GM23338 (cell line): ENCODE results near the gene GBP5.

Experiments
- CREB1 ChIP-seq: fragments of 250-450 bp; sonication (Bioruptor Pico); IDR thresholded peaks from 2 replicates; pipeline ENCODE4 v1.5.0; 2020; ENCODE audit warnings: low read depth, mild to moderate bottlenecking, moderate library complexity
- ETS1 ChIP-seq: IDR thresholded peaks from 2 replicates; pipeline ENCODE4 v1.6.1; 2016; ENCODE audit warnings: antibody characterized with exemption
- EZH2 ChIP-seq: fragments of 200-600 bp; sonication (generic); IDR thresholded peaks from one replicate; pipeline ENCODE4 v1.8.0; 2017; ENCODE audit warnings: antibody characterized with exemption, mild to moderate bottlenecking, low read depth; ENCODE audit not compliant: unreplicated experiment
- EZH2phosphoT487 ChIP-seq: fragments of 200-600 bp; sonication (generic); IDR thresholded peaks from one replicate; pipeline ENCODE4 v1.8.1; 2018; ENCODE audit warnings: antibody characterized with exemption; ENCODE audit not compliant: unreplicated experiment
- JUNB ChIP-seq: IDR thresholded peaks from one replicate; pipeline ENCODE4 v1.6.1; 2016; ENCODE audit warnings: antibody characterized with exemption; ENCODE audit not compliant: unreplicated experiment
- NANOG ChIP-seq: IDR thresholded peaks from 2 replicates; pipeline ENCODE4 v1.6.1; 2016; ENCODE audit warnings: antibody characterized with exemption, borderline replicate concordance
- POLR2AphosphoS5 ChIP-seq: IDR thresholded peaks from 2 replicates; pipeline ENCODE4 v1.6.1; 2016; ENCODE audit warnings: antibody characterized with exemption, low read depth
- REST ChIP-seq: IDR thresholded peaks from one replicate; pipeline ENCODE4 v1.6.1; 2018; ENCODE audit warnings: antibody characterized with exemption; ENCODE audit not compliant: unreplicated experiment
- STAT1 ChIP-seq: IDR thresholded peaks from one replicate; pipeline ENCODE4 v1.6.1; 2016; ENCODE audit warnings: antibody characterized with exemption; ENCODE audit not compliant: unreplicated experiment
- ZNF114 ChIP-seq: fragments of 250-450 bp; sonication (Bioruptor Pico); IDR thresholded peaks from 2 replicates; pipeline ENCODE4 v1.5.0; 2020; ENCODE audit warnings: mild to moderate bottlenecking, moderate library complexity
- ZNF331 ChIP-seq: fragments of 250-450 bp; sonication (Bioruptor Pico); IDR thresholded peaks from 2 replicates; pipeline ENCODE4 v1.5.0; 2020; ENCODE audit warnings: low read depth, mild to moderate bottlenecking, moderate library complexity
- ZNF462 ChIP-seq: fragments of 250-450 bp; sonication (Bioruptor Pico); IDR thresholded peaks from 2 replicates; pipeline ENCODE4 v1.5.0; 2020; ENCODE audit warnings: mild to moderate bottlenecking, moderate library complexity
- TF ChIP-seq, protein P1 (sequence below), 2 experiments: fragments of 200-600 bp in 1 of 2; sonication (generic) in 1 of 2; conservative IDR thresholded peaks; 2 replicates each; pipeline versions ENCODE4 v1.5.1 to v1.6.1; 2016 to 2017; ENCODE audit warnings: antibody characterized with exemption in 2 of 2, low read depth in 2 of 2, mild to moderate bottlenecking in 2 of 2, moderate library complexity in 1 of 2

DNA sequence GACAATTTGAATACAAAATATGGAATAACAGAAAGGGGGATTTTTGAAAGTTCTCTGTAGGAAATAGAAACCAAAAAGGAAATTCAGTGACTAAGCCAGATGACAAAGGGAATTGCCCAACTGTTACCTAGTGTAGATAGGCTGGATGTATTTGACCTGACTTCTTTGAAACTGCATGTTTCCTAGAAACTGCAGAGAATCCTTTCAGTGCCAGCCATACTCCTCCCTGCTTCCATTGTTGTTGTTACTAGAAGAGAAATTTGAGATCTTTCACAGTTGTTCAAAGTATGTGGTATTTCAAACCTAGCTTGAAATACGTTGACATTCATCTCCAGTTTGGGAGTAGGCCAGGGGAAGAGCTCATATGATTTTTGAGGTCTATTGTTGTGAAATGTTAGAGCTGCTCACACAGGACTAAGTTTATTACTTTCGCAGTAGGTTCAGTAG lies 1.8 kb upstream of the GBP5 start:
- TF ChIP-seq POLR2AphosphoS5 (no peak), EZH2 (no peak), CREB1 (CRISPR knock-in tag) (no peak), EZH2phosphoT487 (no peak), ETS1 (no peak), NANOG (no peak), REST (no peak), ZNF462 (CRISPR knock-in tag) (no peak), ZNF331 (CRISPR knock-in tag) (no peak), ZNF114 (no peak), STAT1 (no peak), JUNB (no peak)
- TF ChIP-seq, protein P1, sequence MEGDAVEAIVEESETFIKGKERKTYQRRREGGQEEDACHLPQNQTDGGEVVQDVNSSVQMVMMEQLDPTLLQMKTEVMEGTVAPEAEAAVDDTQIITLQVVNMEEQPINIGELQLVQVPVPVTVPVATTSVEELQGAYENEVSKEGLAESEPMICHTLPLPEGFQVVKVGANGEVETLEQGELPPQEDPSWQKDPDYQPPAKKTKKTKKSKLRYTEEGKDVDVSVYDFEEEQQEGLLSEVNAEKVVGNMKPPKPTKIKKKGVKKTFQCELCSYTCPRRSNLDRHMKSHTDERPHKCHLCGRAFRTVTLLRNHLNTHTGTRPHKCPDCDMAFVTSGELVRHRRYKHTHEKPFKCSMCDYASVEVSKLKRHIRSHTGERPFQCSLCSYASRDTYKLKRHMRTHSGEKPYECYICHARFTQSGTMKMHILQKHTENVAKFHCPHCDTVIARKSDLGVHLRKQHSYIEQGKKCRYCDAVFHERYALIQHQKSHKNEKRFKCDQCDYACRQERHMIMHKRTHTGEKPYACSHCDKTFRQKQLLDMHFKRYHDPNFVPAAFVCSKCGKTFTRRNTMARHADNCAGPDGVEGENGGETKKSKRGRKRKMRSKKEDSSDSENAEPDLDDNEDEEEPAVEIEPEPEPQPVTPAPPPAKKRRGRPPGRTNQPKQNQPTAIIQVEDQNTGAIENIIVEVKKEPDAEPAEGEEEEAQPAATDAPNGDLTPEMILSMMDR (conservative IDR thresholded peaks at IDR 0.05; ENCODE audit: low read depth in 2 of 2): no peak
